GM23338 (cell line): Measurements from ENCODE around the gene SERPINB10.

ENCODE experiments used
- CREB1 ChIP-seq: fragments of 250-450 bp; sonication (Bioruptor Pico); IDR thresholded peaks from 2 replicates; pipeline ENCODE4 v1.5.0; 2020; ENCODE audit warnings: low read depth, mild to moderate bottlenecking, moderate library complexity
- EZH2 ChIP-seq: fragments of 200-600 bp; sonication (generic); IDR thresholded peaks from one replicate; pipeline ENCODE4 v1.8.0; 2017; ENCODE audit warnings: antibody characterized with exemption, mild to moderate bottlenecking, low read depth; ENCODE audit not compliant: unreplicated experiment
- EZH2phosphoT487 ChIP-seq: fragments of 200-600 bp; sonication (generic); IDR thresholded peaks from one replicate; pipeline ENCODE4 v1.8.1; 2018; ENCODE audit warnings: antibody characterized with exemption; ENCODE audit not compliant: unreplicated experiment
- JUNB ChIP-seq: IDR thresholded peaks from one replicate; pipeline ENCODE4 v1.6.1; 2016; ENCODE audit warnings: antibody characterized with exemption; ENCODE audit not compliant: unreplicated experiment
- NANOG ChIP-seq: IDR thresholded peaks from 2 replicates; pipeline ENCODE4 v1.6.1; 2016; ENCODE audit warnings: antibody characterized with exemption, borderline replicate concordance
- POLR2AphosphoS5 ChIP-seq: IDR thresholded peaks from 2 replicates; pipeline ENCODE4 v1.6.1; 2016; ENCODE audit warnings: antibody characterized with exemption, low read depth
- ZNF114 ChIP-seq: fragments of 250-450 bp; sonication (Bioruptor Pico); IDR thresholded peaks from 2 replicates; pipeline ENCODE4 v1.5.0; 2020; ENCODE audit warnings: mild to moderate bottlenecking, moderate library complexity
- ZNF331 ChIP-seq: fragments of 250-450 bp; sonication (Bioruptor Pico); IDR thresholded peaks from 2 replicates; pipeline ENCODE4 v1.5.0; 2020; ENCODE audit warnings: low read depth, mild to moderate bottlenecking, moderate library complexity
- TF ChIP-seq, protein P1 (sequence below), 2 experiments: fragments of 200-600 bp in 1 of 2; sonication (generic) in 1 of 2; conservative IDR thresholded peaks; 2 replicates each; pipeline versions ENCODE4 v1.5.1 to v1.6.1; 2016 to 2017; ENCODE audit warnings: antibody characterized with exemption in 2 of 2, low read depth in 2 of 2, mild to moderate bottlenecking in 2 of 2, moderate library complexity in 1 of 2
- TF ChIP-seq, protein P2 (sequence below): IDR thresholded peaks from one replicate; pipeline ENCODE4 v1.6.1; 2018; ENCODE audit warnings: antibody characterized with exemption; ENCODE audit not compliant: unreplicated experiment
- TF ChIP-seq, protein P3 (sequence below): IDR thresholded peaks from 2 replicates; pipeline ENCODE4 v1.6.1; 2016; ENCODE audit warnings: antibody characterized with exemption
- TF ChIP-seq, protein P4 (sequence below): fragments of 250-450 bp; sonication (Bioruptor Pico); IDR thresholded peaks from 2 replicates; pipeline ENCODE4 v1.5.0; 2020; ENCODE audit warnings: mild to moderate bottlenecking, moderate library complexity

DNA sequence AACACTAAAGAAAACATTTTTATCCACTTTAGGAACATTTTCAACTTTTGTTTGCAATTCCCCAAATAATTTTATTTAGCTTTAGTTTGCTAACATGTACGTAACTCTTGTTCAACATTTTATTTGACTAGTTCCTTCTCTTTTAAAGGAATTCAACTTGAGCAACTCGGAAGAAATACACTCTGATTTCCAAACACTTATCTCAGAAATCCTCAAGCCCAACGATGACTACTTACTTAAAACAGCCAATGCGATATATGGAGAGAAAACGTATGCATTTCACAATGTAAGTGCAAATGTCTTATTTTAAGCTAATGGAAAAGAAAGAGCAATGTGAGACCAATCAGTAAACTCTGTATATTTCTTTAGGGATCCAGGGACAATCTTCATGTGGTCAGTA is 10.1 kb downstream of the SERPINB10 start:
- TF ChIP-seq, protein P1, sequence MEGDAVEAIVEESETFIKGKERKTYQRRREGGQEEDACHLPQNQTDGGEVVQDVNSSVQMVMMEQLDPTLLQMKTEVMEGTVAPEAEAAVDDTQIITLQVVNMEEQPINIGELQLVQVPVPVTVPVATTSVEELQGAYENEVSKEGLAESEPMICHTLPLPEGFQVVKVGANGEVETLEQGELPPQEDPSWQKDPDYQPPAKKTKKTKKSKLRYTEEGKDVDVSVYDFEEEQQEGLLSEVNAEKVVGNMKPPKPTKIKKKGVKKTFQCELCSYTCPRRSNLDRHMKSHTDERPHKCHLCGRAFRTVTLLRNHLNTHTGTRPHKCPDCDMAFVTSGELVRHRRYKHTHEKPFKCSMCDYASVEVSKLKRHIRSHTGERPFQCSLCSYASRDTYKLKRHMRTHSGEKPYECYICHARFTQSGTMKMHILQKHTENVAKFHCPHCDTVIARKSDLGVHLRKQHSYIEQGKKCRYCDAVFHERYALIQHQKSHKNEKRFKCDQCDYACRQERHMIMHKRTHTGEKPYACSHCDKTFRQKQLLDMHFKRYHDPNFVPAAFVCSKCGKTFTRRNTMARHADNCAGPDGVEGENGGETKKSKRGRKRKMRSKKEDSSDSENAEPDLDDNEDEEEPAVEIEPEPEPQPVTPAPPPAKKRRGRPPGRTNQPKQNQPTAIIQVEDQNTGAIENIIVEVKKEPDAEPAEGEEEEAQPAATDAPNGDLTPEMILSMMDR (conservative IDR thresholded peaks at IDR 0.05; ENCODE audit: low read depth in 2 of 2), result no peak
- TF ChIP-seq ZNF114 (CRISPR knock-in tag) (no peak), JUNB (no peak), POLR2AphosphoS5 (no peak), EZH2phosphoT487 (no peak), EZH2 (no peak), CREB1 (no peak), ZNF331 (CRISPR knock-in tag) (no peak), NANOG (no peak)
- TF ChIP-seq, protein P2, sequence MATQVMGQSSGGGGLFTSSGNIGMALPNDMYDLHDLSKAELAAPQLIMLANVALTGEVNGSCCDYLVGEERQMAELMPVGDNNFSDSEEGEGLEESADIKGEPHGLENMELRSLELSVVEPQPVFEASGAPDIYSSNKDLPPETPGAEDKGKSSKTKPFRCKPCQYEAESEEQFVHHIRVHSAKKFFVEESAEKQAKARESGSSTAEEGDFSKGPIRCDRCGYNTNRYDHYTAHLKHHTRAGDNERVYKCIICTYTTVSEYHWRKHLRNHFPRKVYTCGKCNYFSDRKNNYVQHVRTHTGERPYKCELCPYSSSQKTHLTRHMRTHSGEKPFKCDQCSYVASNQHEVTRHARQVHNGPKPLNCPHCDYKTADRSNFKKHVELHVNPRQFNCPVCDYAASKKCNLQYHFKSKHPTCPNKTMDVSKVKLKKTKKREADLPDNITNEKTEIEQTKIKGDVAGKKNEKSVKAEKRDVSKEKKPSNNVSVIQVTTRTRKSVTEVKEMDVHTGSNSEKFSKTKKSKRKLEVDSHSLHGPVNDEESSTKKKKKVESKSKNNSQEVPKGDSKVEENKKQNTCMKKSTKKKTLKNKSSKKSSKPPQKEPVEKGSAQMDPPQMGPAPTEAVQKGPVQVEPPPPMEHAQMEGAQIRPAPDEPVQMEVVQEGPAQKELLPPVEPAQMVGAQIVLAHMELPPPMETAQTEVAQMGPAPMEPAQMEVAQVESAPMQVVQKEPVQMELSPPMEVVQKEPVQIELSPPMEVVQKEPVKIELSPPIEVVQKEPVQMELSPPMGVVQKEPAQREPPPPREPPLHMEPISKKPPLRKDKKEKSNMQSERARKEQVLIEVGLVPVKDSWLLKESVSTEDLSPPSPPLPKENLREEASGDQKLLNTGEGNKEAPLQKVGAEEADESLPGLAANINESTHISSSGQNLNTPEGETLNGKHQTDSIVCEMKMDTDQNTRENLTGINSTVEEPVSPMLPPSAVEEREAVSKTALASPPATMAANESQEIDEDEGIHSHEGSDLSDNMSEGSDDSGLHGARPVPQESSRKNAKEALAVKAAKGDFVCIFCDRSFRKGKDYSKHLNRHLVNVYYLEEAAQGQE, result no peak
- TF ChIP-seq, protein P3, sequence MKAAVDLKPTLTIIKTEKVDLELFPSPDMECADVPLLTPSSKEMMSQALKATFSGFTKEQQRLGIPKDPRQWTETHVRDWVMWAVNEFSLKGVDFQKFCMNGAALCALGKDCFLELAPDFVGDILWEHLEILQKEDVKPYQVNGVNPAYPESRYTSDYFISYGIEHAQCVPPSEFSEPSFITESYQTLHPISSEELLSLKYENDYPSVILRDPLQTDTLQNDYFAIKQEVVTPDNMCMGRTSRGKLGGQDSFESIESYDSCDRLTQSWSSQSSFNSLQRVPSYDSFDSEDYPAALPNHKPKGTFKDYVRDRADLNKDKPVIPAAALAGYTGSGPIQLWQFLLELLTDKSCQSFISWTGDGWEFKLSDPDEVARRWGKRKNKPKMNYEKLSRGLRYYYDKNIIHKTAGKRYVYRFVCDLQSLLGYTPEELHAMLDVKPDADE, result no peak
- TF ChIP-seq, protein P4, sequence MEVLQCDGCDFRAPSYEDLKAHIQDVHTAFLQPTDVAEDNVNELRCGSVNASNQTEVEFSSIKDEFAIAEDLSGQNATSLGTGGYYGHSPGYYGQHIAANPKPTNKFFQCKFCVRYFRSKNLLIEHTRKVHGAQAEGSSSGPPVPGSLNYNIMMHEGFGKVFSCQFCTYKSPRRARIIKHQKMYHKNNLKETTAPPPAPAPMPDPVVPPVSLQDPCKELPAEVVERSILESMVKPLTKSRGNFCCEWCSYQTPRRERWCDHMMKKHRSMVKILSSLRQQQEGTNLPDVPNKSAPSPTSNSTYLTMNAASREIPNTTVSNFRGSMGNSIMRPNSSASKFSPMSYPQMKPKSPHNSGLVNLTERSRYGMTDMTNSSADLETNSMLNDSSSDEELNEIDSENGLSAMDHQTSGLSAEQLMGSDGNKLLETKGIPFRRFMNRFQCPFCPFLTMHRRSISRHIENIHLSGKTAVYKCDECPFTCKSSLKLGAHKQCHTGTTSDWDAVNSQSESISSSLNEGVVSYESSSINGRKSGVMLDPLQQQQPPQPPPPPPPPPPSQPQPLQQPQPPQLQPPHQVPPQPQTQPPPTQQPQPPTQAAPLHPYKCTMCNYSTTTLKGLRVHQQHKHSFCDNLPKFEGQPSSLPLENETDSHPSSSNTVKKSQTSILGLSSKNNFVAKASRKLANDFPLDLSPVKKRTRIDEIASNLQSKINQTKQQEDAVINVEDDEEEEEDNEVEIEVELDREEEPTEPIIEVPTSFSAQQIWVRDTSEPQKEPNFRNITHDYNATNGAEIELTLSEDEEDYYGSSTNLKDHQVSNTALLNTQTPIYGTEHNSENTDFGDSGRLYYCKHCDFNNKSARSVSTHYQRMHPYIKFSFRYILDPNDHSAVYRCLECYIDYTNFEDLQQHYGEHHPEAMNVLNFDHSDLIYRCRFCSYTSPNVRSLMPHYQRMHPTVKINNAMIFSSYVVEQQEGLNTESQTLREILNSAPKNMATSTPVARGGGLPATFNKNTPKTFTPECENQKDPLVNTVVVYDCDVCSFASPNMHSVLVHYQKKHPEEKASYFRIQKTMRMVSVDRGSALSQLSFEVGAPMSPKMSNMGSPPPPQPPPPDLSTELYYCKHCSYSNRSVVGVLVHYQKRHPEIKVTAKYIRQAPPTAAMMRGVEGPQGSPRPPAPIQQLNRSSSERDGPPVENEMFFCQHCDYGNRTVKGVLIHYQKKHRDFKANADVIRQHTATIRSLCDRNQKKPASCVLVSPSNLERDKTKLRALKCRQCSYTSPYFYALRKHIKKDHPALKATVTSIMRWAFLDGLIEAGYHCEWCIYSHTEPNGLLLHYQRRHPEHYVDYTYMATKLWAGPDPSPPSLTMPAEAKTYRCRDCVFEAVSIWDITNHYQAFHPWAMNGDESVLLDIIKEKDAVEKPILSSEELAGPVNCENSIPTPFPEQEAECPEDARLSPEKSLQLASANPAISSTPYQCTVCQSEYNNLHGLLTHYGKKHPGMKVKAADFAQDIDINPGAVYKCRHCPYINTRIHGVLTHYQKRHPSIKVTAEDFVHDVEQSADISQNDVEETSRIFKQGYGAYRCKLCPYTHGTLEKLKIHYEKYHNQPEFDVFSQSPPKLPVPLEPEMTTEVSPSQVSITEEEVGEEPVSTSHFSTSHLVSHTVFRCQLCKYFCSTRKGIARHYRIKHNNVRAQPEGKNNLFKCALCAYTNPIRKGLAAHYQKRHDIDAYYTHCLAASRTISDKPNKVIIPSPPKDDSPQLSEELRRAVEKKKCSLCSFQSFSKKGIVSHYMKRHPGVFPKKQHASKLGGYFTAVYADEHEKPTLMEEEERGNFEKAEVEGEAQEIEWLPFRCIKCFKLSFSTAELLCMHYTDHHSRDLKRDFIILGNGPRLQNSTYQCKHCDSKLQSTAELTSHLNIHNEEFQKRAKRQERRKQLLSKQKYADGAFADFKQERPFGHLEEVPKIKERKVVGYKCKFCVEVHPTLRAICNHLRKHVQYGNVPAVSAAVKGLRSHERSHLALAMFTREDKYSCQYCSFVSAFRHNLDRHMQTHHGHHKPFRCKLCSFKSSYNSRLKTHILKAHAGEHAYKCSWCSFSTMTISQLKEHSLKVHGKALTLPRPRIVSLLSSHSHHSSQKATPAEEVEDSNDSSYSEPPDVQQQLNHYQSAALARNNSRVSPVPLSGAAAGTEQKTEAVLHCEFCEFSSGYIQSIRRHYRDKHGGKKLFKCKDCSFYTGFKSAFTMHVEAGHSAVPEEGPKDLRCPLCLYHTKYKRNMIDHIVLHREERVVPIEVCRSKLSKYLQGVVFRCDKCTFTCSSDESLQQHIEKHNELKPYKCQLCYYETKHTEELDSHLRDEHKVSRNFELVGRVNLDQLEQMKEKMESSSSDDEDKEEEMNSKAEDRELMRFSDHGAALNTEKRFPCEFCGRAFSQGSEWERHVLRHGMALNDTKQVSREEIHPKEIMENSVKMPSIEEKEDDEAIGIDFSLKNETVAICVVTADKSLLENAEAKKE, result no peak
